PC-9 (cell line): ENCODE data around the gene RPL35.

Source experiments
- CTCF ChIP-seq: fragments of 200-600 bp; sonication (generic); conservative IDR thresholded peaks from 2 replicates; pipeline ENCODE4 v1.6.1; 2017; ENCODE audit warnings: mixed run types, antibody characterized with exemption, mild to moderate bottlenecking, moderate library complexity
- EZH2 ChIP-seq: fragments of 200-600 bp; sonication (generic); IDR thresholded peaks from 2 replicates; pipeline ENCODE4 v1.8.0; 2017; ENCODE audit warnings: antibody characterized with exemption, low read depth

- TF ChIP-seq CTCF (no peak), EZH2 (no peak)
Measured at GRCh38 chr9:124881138-124881743, 19.5 kb upstream of the RPL35 start.
